Body of pancreas (tissue), 4 donors: ENCODE data around the gene RRP15. TPM values are rescaled to one million over a fixed set of nuclear protein-coding genes. Genes with fewer than 3 reads are reported as not detected.

Experiments
- ATAC-seq: fragments of 150-250 bp; one replicate; pipeline ENCODE4 v1.9.1; 2016
- DNase-seq, 4 donors: peaks; one replicate each; pipeline ENCODE4 v3.0.0-alpha.2; 2019
- H3K27ac ChIP-seq, 4 donors: fragments of 200-600 bp; sonication (generic); 1 replicate in 3 of 4; 2 replicates in 1 of 4; pipeline versions ENCODE4 v1.5.1 to v1.6.1; 2016 to 2019; ENCODE audit warnings: mild to moderate bottlenecking in 1 of 4, mixed read lengths in 1 of 4, moderate library complexity in 1 of 4
- H3K27me3 ChIP-seq, 2 donors: fragments of 200-600 bp; sonication (generic); one replicate each; pipeline ENCODE4 v1.6.0; 2016; ENCODE audit warnings: mild to moderate bottlenecking in 1 of 2
- H3K36me3 ChIP-seq, 2 donors: fragments of 200-600 bp; sonication (generic); replicated peaks in 1 of 2; 2 replicates each; pipeline ENCODE4 v1.5.1; 2016; ENCODE audit warnings: low read depth in 2 of 2; ENCODE audit not compliant: insufficient read depth in 1 of 2
- H3K4me1 ChIP-seq: fragments of 200-600 bp; sonication (generic); one replicate; pipeline ENCODE4 v1.6.0; 2016
- H3K4me3 ChIP-seq, 2 donors: fragments of 200-600 bp; sonication (generic); 1 replicate in 1 of 2; 2 replicates in 1 of 2; pipeline ENCODE4 v1.5.1; 2016 to 2019
- H3K9me3 ChIP-seq, 3 donors: fragments of 200-600 bp; sonication (generic); 1 replicate in 2 of 3; 2 replicates in 1 of 3; pipeline ENCODE4 v1.5.1; 2016
- CTCF ChIP-seq, 7 experiments: fragments of 450-650 bp in 4 of 7; fragments of 200-600 bp in 3 of 7; sonication (generic) in 3 of 7; IDR thresholded peaks; one replicate each; pipeline ENCODE4 v1.5.1; 2016 to 2019; ENCODE audit warnings: antibody characterized with exemption in 7 of 7
- POLR2A ChIP-seq, 3 donors: fragments of 450-650 bp; IDR thresholded peaks; one replicate each; pipeline ENCODE4 v1.6.1; 2016; ENCODE audit warnings: antibody characterized with exemption in 3 of 3, mild to moderate bottlenecking in 2 of 3
- WGBS, 2 donors: methylation state at CpG; one replicate each; pipeline ENCODE4 v1.1.5; 2017; 5-methylcytosine and 5-hydroxymethylcytosine counted together
- intact Hi-C: fragments of 100-400 bp; cut with DNase I; formaldehyde crosslinking; loops from one replicate; pipeline ENCODE4 v1.15.1; 2023
- total RNA-seq, 2 donors: library from RNA; depleted of rRNA; stranded (reverse); fragments of >200 nt; gene quantifications; one replicate each; pipeline ENCODE4 v1.1.0, GENCODE V29; 2016

RRP15 gene
- total RNA-seq, 2 donors from 2014 or later: 2.6 to 7.9 TPM

- intact Hi-C loops: no loop called here
- TF ChIP-seq POLR2A (IDR thresholded peaks at IDR 0.05): no peak
- TF ChIP-seq CTCF (IDR thresholded peaks at IDR 0.05): no peak
- no peak for DNase-seq
- Histone ChIP-seq H3K36me3 (no peaks in the 10 kb centered on the region), H3K4me3 (no peak overlapping the region), H3K9me3 (no peaks in the 10 kb centered on the region), H3K4me1 (no peaks in the 10 kb centered on the region), H3K27me3 (no peaks in the 10 kb centered on the region), H3K27ac (no peak overlapping the region)
- ATAC-seq: no peak
- WGBS, 2 donors: 64 to 68% methylated on average over 1 of the region's 1 CpG
Measured at GRCh38 chr1:218259339-218259738, 25.8 kb upstream of the RRP15 start.

DNA sequence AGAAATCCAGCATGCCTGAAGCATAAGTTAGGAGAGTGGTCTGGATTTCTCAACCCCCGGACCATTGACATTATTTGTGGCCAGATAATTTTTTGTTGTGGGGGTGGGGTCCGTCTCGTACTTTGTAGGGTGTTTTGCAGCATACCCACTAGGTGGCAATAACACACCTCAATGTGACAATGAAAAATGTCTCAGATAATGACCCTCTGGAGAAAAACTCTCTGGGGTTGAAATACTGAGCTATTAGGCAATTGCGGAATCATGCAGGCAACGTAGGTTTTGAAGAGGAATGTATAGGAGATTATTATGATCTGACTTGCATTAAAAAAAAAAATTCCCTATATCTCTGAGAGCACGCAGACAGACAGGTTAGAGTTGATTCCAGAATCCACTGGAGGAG lies 25.3 kb upstream of the RRP15 start:
- no peaks in the 10 kb centered on the region for H3K27me3 ChIP-seq

DNA sequence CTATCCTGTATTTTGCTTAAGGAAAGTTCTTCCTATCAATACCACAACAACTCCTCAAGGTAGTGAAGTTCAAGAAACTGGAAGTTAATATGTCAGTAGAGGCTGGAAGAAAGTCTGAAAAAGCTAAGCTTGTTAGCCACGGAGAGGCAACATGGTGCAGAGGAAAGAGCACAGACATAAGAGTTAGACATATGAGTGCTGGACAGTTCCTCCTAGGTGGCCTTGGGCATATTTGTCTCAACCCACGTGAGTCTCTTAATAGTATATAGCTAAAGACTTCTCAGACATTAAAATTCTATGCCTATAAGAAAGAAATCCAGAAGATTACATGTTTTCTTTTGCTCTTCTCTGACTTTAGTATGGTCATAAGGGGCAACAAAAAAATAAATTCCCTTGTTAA lies 22.8 kb upstream of the RRP15 start:
- TF ChIP-seq CTCF (IDR thresholded peaks at IDR 0.05): no peak
- TF ChIP-seq POLR2A (IDR thresholded peaks at IDR 0.05): no peak
- H3K36me3 ChIP-seq: no peaks in the 10 kb centered on the region
- DNase-seq (no peak), ATAC-seq (no peak)
- no peaks in the 10 kb centered on the region for H3K27me3 ChIP-seq
- H3K27ac ChIP-seq: no peak overlapping the region
- 40 to 49% methylated on average over 2 of the region's 2 CpGs for WGBS, 2 donors
- intact Hi-C loops: no loop called here
- H3K4me3 ChIP-seq: no peak overlapping the region
- no peaks in the 10 kb centered on the region for H3K9me3 ChIP-seq
- H3K4me1 ChIP-seq: no peaks in the 10 kb centered on the region

More for the DNA sequence above, 25.3 kb upstream of the RRP15 start:
- Histone ChIP-seq H3K27ac (no peak overlapping the region), H3K9me3 (no peaks in the 10 kb centered on the region), H3K36me3 (no peaks in the 10 kb centered on the region), H3K4me3 (no peak overlapping the region), H3K4me1 (no peaks in the 10 kb centered on the region)
- ATAC-seq (no peak), DNase-seq (peak in 1 of 4 donors; percentile 7)
- intact Hi-C loops: no loop called here
- no peak for TF ChIP-seq POLR2A (IDR thresholded peaks at IDR 0.05)
- peak in 3 of 7 experiments; percentile 17 to 32 (median 21) for TF ChIP-seq CTCF (IDR thresholded peaks at IDR 0.05)
- 30 to 32% methylated on average over 6 of the region's 6 CpGs for WGBS, 2 donors

DNA sequence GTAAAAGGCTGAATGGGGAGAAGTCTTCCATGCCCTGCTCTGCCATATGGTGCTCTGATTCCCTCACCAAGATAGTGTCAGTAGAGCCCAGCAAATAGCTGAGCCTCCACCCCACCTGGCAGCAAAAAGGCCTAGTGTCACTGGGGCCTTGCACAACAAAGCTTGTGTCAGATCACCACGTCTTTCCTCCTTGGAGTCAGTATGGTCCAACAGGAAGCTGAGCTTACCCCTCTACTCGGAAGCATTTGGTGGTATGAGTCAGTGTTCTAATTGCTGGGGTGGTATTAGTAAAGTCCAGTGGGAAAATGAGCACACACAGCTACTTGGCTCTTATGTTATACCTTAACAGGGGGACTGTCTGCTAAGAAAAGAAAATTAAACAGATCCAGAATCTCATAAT lies 18.7 kb upstream of the RRP15 start:
- whole genome bisulfite sequencing, 2 donors: 50 to 53% methylated on average over 2 of the region's 2 CpGs
- intact Hi-C loops: no loop called here
- TF ChIP-seq POLR2A (IDR thresholded peaks at IDR 0.05): no peak
- no peak for TF ChIP-seq CTCF (IDR thresholded peaks at IDR 0.05)
- Histone ChIP-seq H3K9me3 (no peaks in the 10 kb centered on the region), H3K4me1 (no peaks in the 10 kb centered on the region), H3K36me3 (no peaks in the 10 kb centered on the region), H3K27me3 (no peaks in the 10 kb centered on the region), H3K27ac (no peak overlapping the region), H3K4me3 (no peak overlapping the region)
- no peak for ATAC-seq
- no peak for DNase-seq

GRCh38 chr1:218272366-218272765 lies 12.7 kb upstream of the RRP15 start:
- intact Hi-C loops: no loop called here
- no peak overlapping the region for H3K4me3 ChIP-seq

More at GRCh38 chr1:218272366-218272765, 12.7 kb upstream of the RRP15 start:
- Histone ChIP-seq H3K36me3 (no peaks in the 10 kb centered on the region), H3K9me3 (no peaks in the 10 kb centered on the region), H3K27me3 (no peaks in the 10 kb centered on the region), H3K4me1 (no peaks in the 10 kb centered on the region), H3K27ac (no peak overlapping the region)
- ATAC-seq (no peak), DNase-seq (no peak)
- 85 to 89% methylated on average over 4 to 6 of the region's 6 CpGs for WGBS, 2 donors
- TF ChIP-seq POLR2A (IDR thresholded peaks at IDR 0.05): no peak
- no peak for TF ChIP-seq CTCF (IDR thresholded peaks at IDR 0.05)
